Liver (tissue), 3 donors: ENCODE data around the gene GLRA3.

Experiments
- CTCF ChIP-seq: fragments of 150-350 bp; IDR thresholded peaks from 2 replicates; pipeline ENCODE4 v1.5.1; 2017; ENCODE audit warnings: improper control_type of control experiment, low read depth, low read length; ENCODE audit not compliant: missing input control
- RAD21 ChIP-seq, 2 donors: IDR thresholded peaks; 2 replicates each; pipeline ENCODE4 v1.6.1; 2016; ENCODE audit warnings: antibody characterized with exemption in 2 of 2, mild to moderate bottlenecking in 2 of 2
- donor health status: healthy.
- donor health status: healthy.

GRCh38 chr4:174713821-174714220 lies 115.2 kb downstream of the GLRA3 start:
- TF ChIP-seq CTCF: no peak
- no peak for TF ChIP-seq RAD21 (IDR thresholded peaks at IDR 0.05)
